ENCODE results near the gene C1QTNF8.

The C1QTNF8 gene

DNA sequence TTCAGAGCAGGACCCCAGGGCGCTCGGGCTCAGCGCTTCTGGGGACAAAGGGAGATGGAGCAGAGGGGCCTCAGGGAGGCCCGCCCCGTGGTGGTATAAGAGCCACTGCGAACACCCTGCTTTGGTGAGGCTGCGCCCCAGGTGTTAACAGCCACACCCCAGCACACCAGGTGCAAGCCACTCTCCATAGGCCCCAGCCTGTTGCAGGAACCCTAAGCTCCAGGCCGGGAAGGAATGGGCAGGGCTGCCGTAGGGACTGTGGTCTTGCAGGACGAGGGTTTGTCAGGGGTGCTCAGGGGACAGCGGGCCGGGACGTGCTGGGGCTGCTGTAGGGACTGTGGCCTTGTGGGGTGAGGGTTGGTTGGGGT lies 40.5 kb downstream of the C1QTNF8 start:
- DNase-seq: no peak

DNA sequence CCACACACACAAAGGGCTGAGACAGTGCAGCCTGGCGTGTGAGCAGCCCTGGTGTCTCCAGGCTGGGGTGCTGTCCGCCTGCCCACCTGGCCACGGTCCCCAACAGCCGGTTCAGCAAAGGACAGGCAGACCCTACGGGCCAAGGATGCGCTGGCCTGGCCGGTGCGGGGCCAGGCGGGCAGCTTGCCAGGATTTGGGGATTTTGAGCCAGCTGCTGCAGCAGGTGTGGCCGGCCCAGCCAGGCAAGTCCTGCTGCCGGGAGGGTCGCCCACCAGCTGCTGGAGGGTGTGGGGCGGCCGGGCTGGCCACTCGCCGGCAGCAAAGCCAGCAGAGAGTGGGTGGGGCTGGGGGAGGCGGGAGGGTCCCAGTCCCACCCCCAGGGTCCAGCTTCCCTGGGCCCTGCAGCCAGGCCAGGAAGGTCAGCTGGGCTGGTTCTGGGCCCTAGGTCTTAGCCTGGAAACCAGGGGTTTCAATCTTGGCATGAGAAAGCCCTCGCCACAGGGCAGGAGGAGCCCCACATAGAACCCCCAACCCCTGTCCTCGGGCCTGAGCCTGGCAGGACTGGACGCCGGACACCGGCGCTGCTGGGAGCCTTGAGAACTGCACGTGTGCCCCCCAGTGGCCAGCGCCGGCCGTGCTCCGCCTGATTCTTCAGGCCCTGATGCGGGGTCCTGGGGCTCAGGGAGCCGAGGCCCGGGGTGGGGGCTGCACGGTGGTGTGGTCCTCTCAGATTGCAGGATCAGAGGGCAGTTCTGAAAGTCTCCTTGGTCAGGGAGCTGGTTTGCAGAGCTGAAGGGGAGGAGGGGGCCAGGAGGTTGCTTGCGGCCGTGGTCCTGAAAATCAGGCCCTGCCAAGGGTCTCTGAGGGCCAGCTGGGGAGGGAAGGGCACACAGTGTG lies 41.1 kb downstream of the C1QTNF8 start:
- no peak for DNase-seq

DNA sequence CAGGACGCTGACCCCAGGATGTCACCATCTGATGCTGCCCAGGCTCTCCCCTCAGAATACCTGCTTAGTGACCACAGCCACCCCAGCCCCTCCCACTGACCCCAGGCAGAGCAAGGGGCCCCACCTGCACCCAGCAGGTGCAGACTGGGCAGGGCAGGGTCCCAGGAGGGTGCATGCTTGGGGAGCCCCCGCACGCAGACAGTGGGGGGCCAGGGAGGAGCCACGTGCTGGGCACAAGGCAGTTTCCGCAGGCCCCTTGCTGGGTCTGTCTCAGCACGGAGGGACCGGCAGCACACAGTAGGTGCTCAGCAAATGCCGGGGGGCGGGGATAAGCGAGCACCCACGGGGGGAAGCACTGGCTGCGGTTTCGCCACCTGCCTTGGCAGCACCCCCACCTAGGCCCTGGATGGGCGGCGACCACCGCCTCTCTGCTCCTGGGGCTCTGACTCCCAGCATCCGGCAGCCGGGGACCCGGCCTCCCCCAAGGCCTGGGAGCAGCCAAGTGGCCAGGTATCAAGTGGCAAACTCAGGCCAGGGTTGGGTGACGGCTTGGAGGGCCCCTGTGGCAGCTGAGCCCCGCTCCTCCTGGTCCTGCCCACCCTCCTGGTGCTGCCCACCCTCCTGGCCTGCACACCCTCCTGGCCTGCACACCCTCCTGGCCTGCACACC lies 42.2 kb downstream of the C1QTNF8 start:
- no peak for DNase-seq

DNA sequence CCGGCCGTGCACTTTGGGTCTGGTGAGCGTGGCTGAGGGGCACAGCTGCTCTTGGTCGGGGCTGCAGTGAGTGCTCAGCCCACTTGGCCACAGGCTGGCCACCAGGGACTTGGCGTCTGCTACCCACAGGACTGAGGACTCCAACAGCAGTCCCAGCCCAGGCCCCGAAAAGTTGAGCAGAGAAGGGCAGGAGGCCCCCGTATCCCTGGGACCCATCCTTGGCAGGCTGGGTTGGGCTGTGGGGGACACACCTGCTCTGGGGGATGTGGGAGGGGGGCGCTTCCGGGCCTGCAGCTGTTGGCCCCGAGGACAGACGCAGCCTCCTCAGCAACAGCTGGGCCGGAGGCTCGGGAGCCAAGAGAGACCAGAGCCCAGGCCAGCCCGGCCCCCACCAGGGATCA lies 42.9 kb downstream of the C1QTNF8 start:
- DNase-seq: no peak

DNA sequence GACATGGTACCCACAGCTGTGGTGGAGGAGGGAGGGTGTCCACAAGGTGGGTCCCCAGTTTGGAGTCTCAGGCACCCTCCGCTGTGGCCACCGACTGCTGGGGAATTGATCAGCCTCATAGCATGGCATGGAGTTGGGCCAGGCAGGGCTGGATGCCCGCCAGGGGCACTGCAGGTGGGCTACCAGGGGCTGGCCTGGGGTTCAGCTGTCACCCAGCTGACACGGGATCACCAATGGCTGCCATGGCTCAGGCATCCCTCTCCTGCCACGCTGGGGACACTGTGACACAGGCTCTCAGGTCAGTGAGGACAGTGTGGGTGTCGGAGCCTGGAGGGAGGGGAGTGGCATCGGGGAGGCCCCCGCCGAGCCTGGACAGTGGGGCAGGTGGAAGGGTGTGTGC lies 43.3 kb downstream of the C1QTNF8 start:
- no peak for DNase-seq

DNA sequence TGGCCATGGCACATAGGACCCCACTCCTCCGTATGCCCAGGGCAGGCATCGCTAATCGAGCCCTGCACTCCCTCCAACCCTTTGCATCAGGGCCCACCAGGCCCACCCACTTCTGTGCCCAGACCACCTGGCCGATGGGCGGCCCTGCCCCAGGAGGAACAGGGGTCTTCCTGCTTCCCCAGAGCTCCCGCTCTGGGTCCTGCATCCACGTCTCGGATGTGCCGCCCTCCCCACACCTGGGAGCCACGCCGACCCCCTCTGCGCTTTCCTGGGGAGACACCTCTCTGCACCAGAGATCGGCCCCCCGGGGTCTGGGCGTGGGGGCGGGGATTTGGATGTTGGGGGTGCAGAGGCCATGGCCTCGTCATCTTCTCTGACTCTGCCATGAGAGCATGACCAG lies 44.6 kb downstream of the C1QTNF8 start:
- DNase-seq: no peak

DNA sequence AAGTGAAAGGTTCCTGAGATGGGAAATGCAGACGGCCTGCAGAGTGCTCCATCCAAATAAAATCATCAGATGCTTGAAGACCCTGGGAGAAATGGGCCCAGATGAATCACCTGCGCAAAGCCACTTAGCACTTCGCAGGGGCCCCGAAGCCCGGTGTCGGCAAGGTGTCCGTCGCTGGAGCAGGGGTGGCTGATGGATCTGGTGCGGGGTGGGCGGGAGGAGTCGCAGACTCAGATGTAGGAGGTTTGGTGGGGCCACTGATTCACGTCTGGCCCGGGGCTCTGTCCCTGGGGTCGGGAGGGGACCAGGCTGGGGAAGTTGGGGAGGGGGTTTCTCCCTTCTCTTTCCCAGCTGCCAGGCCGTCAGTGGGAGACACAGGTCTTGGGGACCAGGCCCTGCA lies 45.1 kb downstream of the C1QTNF8 start:
- no peak for DNase-seq

DNA sequence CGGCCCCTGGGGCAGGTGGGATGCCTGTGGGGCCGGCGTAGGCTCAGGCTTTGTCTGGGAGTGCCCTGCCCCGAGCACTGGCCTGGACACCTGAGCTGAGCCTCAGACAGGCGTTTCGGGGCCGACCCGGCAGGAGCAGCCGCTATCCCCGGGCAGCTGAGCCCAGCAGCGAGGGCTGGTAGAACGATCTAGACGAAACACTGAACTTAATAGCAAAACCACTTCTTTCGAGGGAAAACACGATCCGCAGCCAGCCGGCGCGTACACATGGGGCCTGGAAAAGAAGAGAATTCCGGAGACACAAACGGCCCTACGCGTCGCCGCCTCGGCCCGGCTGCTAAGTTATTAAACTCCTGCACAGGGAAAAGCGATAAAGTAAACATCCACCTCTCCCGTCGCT lies 45.5 kb downstream of the C1QTNF8 start:
- no peak for DNase-seq

DNA sequence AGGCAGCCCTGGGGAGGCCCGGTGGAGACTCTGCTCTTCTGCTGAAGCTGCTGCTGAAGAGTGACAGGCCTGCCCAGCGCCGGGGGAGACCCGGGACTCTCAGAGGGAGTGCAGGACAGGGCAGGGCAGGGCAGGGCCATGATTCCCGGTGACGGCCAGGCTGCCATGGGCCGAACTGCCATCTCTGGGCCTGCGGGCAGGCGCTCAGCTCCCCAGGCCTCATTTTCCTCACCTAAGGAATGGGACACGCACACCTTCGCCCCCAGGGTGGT lies 46.1 kb downstream of the C1QTNF8 start:
- DNase-seq: no peak

DNA sequence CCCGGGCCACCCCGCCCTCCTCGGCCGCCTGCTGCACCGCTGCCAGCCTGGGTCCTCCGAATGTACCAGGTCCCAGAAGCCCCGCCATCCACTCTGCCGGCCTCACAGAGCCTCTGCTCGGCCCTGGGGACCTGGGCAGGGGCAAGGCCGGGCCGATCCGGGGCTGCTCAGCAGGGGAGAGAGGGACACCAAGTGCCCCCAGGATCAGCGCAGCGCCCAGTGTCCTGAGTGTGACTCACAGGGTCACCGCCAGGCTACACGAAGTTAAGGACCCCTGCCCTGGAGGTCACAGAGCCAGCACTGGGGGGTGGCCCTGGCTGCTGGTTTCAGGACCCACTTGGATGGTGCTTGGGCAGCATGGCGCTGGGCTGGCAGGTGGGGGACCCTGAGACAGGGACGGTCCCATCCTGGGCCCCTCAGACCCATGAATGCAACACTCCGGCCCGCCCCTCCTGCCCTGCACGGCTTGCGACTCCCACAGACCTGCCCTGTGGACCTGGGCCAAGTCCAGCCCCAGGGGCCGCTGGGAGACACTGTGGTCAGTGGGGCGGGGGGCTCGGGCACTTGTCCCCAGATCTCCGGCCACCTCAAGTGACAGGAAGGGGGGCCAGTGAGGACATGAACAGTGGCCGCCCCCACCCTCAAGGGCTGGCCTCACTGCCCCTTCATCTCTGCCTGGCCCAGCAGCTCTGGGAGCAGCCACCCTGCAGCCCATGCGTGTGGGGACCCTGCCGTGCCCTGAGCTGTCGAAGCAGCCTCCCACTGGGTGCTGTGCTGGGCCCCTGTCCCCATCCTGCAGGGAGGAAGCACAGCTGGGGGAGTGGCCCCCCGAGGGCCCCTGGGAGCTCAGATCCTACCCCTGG lies 46.7 kb downstream of the C1QTNF8 start:
- DNase-seq: no peak

DNA sequence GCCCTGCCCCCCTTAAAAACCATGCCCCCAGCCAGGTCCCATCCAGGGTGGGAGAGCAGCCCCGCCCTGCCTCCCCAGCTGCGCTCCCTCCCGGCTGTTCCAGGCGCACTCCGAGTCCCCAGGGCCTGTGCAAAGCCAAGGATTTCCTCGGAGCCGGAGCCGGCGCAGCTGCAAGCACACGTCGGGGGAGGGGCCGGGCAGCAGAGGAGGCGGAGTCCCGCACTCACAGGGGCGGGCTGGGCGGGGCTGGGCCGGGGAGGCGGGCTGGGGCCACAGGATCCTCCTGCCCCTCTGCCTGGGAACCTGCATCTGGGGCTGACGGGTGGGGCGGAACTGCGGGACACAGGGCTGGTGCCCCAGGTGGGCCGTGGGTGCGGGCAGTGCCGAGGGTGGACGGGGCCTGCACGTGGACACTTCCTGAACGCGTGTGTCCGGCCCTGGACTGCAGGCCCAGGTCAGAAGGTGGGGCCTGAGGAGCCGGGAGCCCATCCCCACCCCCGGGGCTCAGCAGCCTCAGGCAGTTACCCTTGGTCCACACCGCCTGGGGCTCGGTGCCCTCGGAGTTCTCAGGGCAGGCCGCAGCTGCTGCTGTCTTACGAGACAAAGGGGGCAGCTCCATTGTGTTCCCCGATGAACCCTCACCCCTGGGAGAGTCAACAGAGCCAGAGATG lies 47.5 kb downstream of the C1QTNF8 start:
- no peak for DNase-seq

DNA sequence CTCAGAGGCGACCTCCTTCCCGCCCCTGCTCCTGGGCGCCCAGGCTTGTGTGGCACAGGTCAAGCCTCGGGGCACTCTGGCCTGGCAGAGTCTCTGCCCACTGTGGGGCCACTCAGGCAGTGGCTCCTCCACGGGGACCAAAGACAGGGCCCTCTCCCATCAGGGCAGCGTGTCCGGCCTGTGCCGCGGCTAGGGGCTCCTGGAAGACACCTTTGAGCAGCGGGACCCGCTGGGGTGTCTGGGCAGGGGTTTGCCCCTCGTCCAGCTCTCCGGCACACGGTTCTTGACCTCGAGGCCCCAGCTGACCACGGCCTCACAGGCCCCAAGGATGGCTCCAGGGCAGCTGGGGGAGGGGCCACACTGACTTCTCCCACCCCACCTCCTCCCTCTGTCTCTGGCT lies 48.2 kb downstream of the C1QTNF8 start:
- DNase-seq: no peak

DNA sequence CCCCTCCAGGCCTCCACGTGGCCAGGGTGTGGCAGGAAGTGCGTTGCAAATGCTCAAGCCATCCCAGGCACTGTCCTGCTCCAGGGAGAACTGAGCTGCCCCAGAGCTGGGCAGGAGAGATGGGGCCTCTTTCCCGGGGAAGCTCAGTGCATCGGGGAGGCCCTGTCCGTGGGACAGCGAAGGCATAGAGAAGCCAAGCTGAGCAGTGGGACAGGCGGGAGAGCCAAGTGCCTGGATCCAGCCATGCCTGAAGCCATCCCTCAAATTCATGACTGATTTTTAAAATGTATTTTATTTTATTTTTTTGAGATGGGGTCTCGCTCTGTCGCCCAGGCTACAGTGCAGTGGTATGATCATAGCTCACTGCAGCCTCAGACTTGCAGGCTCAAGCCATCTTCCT lies 48.9 kb downstream of the C1QTNF8 start:
- no peak for DNase-seq

DNA sequence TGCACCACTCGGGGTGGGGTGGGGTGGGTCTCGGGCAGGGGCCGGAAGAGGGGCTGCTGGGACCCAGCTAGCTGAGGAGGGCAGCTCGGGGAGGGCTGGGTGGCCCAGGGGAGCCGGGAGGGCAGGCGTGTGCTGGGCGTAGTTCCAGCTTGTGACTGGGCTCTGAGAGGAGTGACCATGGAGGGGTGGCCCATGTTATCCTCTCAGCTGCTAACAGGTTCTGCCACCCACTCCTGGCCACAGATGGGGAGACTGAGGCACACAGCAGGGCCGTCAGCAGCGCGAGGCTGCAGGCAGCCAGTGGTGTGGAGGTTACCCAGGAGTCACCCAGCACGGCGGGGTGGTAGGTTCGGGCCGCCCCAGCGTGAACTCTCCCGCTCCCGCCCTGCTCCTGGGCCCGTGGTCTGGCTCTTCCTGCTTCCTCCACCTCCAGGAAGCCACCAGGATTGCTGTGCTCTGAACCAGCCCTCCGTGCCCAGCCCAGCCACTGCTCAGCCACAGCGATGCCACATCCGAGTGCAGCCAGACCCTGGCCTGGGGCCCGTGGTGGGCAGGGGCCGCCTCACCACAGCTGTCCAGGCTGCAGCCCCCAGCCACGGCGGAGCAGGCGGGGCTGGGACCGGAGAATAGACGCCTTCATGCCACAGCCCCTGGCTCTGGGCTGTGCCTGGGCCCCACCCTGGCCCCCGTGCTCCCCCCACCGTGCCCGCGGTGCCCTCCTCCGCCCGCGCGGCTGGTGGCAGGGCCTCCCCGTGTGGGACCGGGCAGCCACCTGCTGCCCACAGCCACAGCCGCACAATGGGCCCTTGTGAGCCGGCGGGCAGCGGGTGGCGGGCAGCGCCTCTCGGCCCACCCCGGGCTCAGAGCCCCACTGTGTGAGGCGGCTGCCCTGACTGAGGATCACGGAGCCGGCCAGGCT lies 49.8 kb downstream of the C1QTNF8 start:
- no peak for DNase-seq

DNA sequence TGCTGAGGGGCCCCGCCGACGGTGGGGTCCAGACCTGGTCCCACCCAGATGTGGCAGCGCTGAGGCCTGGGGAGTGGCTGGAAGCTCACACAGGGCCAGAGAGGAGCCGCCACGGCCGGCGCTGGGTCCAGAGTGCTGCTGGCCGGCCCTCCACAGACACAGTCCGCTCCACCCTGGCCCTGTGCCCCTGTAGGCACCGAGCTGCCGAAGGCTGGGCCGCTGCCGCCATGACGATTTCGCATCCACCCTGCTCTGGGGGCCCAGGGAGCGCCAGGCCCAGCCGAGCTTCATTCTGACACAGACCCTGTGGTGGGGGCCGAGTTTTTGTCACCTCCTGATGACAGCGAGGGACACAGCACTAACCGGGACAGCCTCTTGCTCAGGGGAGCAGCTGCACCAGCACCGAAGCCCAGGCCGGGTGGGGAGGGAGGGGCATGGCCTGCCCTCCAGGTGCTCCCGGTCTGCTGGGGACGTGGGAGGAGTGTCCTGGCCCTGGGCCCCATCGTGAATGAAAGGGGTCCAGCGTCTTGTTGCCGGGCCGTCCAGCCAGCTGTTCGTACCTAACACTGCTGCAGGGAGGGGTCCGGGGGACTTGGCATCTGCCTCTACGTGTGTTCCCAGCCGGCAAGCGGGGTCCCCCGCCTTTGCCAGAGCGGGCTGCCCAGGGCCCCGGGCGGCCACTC lies 50.6 kb downstream of the C1QTNF8 start:
- no peak for DNase-seq

DNA sequence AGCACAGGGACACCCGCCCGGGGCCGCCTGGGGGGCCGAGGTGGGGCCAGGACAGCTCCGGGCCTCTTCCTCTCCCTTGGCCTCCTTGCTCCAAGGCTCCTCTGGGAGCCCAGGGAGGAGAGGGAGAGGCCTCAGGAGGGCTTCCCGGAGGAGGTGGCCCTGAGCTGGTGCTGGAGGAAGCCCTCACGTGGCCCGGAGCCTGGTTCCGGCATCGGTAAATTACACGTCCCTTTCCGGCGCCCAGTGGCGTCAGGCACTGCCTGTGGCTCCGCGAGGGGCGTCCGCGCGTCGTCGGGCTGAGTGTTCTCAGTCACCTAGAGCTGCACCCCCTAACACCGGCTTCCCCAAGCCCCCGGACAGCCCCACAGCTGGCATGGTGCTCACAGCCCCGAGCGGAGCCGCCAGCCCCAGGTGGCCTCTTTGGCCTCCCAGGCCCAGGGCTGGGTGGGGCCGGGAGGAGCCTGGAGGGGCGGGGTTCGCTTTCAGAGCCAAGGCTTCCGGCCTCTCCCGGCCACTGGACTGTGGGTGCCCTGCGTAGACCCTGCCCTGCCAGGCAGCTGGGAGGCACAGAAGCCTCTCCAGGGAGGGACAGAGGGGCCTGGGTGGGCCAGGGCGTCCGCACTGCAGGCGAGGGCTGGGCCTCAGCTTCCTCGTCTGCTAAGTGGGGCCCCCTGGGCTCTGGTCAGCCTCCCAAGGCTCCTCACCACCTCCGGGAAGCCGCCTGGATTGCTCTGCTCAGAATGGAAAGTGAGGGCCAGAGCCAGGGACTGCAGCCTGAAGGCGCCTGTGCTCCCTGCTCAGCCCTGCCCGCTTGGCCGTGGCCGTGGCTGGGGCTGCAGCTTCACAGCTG lies 51.4 kb downstream of the C1QTNF8 start:
- DNase-seq: no peak

DNA sequence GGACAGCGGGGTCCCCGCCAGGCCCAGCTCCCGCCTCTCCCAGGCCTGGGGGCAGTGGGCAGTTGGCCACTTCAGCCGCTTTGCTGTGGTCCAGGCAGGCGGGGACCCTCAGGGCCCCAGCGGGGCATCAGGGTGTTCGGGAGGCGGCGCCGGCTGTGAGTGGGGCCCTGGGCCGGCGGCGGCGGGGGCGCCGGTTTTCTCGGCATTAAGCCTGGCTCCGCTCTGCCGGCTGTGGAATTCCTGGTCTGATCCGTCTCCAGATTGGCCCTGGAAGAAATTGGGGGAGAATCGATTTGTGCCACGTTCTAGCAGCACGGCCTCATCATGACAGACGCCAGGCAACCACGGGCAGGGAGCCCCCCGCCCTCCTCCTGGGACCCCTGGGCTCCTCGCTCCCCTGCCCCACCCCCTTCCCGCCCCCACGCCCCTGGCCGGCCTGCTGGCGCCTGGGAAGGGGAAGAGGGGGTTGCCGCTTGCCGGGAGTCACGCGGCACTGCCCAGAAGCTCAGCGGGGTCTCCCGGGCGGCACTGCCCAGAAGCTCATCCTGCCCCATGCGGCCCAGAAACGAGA lies 52.1 kb downstream of the C1QTNF8 start:
- no peak for DNase-seq

DNA sequence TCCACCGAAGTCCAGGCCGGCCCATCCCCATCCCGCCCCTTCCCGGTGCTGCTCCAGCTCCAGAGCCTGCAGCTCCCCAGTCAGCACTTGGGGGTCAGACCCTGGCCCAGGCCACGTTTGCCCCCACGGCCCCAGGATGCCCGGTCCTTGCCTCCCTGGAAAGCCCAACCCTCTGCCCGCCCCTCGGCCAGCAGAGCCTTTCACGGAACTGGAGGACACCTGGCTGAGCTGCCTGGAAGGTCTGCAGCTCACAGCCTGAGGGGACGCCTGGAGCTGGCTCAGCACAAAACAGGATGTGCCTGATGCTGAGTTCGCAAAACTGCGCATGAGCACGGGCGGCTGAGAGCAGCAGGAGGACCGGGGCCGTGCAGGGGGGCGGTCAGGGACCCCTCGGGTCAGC lies 53.2 kb downstream of the C1QTNF8 start:
- peak; percentile 10 for DNase-seq

DNA sequence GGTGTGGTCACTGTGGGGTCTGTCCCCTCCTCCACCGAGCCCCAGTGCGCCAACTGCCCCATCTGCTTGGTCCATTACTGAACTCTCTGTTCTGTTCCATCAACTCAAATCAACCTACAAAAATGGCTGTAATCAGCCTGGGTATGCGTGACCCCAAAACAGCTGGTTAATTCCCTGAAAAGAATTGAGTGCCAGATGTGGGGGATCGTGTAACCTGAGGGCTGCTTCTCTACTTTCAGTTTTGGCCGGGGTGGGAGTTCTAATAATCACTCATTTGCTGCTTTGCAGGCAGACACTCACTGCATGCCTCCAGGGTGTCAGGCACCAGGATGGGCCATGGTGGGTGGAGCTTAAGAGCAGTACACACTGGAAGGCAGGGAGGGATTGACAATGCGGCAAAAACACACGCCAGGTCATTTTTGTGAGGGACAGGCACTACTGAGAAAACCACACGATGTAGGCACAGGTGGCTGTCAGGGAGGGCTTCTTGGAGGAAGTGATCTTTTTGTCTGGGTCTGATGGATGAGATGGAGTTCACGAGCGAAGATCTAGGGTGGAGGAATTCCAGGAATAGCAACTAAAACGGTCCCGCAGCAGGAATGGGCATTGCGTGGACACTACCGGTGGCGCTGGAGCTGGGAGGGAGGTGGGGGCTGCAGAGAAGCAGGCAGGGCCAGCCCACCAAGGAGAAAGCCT lies 53.8 kb downstream of the C1QTNF8 start:
- no peak for DNase-seq

DNA sequence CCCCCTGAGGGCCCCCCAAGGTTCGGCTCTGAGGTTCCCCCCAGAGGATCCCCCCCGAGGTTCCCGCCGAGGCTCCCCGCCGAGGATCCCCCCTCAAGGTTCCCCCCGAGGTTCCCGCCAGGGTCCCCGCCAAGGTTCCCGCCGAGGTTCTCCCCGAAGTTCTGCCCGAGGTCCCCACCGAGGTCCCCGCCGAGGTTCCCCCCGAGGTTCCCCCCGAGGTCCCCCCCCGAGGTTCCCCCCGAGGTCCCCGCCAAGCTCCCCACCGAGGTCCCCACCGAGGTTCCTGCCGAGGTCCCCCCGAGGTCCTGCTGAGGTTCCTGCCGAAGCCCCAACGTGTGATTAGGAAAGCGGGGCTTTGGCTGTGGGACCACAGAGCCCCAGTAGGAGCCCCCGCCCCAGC lies 55.7 kb downstream of the C1QTNF8 start:
- no peak for DNase-seq
